GM03348 (cell line): ENCODE data around the gene DAAM2.

ENCODE experiments used
- DNase-seq: peaks from one replicate; pipeline ENCODE4 v3.0.0; 2012; ENCODE audit warnings: low spot score

DAAM2 gene

DNA sequence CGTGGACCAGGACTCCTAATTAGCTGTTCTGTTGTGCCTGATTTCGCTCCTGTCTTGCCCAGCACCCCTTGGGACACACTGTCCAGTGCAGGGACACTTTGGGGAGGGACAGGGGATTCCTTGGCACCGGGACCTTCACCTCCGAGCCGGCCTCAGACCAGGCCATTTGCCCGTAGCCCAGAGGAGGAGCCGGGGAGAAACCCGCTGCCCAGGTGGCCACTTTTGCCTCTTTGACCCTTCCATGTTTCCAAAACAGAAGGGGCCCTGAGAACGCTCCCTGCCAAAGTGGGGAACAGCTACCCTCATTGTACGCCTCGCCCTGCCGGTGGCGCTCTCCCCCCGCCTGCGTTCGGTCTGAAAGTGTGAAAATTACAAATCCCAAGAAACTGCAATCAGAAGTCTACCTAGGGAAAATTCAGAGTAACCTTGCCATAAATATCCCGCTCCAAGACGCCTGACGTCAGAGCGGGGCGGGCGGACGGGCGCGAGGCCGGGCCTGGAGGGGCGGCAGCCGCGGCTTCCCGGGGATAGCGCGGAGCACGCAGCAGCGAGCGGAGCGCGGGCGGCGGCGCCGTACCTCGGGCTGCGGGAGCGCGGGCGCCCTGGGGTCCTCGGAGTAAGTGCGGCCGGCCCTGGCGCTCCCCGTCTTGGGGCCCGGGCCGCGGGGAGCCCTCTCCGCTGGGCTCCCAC, at the start of gene DAAM2:
Gene DAAM2, plus strand, starts transcription at position 527 of the 690 bp plus-strand sequence. CDS start 63,927 bp downstream, outside the sequence.
- peak; percentile 87 for DNase-seq

DNA sequence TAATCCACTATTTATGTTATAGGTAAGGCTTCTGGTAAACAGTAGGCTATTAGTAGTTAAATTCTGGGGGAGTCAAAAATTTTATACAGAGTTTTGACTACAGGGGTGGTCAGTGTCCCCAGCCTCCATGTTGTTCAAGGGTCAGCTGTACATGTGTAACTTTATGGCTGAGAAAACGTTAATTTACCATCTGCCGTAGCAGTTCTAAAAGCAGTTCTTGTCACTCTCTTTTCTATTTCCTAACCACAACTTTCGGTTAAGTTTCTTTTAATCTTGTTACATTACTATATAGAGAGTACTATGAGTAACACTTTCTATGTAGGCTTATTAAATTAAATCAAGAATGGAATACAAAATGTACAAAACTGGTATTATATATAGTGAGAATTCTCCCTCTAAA, 45.4 kb upstream of the DAAM2 start:
- no peak for DNase-seq

DNA sequence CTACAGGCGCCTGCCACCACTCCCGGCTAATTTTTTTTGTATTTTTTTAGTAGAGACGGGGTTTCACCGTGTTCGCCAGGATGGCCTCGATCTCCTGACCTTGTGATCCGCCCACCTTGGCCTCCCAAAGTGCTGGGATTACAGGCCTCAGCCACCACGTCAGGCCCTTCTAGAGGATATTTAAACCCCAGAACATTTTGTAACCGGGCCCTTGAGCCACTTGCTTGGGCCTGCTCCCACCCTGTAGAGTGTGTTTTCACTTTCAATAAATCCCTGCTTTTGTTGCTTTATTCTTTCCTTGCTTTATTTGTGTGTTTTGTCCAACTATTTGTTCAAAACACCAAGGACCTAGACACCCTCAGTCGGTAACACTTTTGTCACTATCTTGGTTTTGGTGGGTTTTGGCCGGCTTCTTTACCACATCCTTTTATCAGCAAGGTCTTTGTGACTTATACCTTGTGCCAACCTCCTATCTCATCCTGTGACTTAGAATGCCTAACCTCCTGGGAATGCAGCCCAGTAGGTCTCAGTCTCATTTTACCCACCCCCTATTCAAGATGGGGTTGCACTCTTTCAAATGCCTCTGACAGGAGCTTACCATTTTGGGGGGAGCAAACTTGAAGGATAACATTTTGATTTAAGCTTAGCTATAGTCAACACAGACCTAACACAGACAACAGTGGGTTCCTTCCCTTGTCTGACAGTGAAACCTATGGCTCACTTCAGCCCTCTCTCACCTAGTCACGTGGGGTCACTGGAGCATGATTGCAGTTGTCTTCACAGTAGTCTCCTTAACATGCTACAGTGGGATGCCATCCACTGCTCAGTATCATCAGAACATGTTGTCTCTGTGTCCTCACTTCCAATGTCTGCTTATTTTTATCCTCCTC, 39.1 kb upstream of the DAAM2 start:
- DNase-seq = no peak

DNA sequence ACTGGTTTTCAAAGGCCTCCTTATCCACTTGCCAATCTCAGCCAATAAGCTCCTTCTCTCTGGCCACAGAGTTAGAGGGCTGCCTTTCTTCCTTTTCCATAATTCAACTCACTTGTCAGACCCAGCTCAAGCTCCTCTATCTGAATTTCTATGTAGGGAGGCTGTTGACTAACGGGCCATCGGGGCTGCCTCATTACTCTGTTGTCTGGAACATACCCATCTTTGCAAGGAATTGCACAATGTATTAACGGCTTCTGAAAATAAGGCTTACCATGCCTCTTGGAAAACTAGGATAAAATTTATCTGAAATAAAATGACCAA, 38.5 kb upstream of the DAAM2 start:
- DNase-seq = peak; percentile 46

- DNase-seq = no peak
Observed at GRCh38 chr6:39754514-39755115, 37.6 kb upstream of the DAAM2 start.

GRCh38 chr6:39755231-39755630, 36.9 kb upstream of the DAAM2 start:
- DNase-seq = no peak

DNA sequence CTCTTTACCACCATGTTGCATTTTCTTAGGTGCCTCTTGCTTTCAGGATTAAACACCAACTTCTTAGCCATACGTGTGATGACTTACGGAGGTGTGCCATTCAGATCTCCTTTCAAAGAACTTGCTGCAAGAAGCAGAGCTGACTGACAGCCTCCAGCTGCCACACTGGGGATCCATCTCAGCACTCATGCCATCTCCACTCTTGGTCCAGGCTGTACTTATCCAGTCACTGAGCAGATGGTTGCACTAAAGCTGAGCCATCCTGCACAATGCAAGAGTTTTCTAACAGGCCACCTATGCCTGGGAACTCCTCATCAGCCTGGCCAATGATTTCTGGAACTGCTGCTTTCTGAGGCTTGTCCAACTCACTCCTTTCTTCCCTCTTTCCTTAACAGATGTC, 35.6 kb upstream of the DAAM2 start:
- no peak for DNase-seq

DNA sequence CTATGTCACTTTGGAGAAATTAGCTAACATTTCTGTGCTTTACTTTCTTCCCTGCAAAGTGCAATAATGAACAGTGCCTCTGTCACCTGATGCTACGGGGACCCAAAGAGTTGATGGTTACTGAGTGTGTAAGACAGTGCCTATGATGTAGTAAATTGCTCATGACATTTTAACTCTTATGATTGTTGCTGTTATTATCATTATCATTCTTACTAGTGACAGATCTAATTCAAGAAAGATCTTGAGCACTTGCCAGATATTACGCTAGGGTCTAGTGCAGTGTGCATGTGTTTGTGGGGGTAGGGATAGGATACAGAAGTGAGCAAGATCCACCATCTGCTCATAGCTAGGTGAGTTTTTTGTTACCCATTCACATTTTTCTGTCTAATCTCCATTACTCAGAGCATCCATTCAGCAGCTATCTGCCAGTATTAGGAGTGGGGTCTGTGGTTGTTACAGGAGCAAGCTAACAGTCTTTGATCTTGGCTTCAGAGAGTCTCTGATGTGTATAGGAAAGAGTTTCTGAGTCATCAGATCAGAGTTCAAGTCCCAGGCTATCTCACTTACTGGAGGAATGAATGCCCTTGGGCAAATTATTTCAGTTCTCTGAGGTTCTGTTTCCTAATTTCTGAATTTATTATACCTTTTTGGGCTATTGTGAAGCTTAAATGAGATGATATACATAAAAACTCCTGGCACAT, 33.1 kb upstream of the DAAM2 start:
- no peak for DNase-seq

DNA sequence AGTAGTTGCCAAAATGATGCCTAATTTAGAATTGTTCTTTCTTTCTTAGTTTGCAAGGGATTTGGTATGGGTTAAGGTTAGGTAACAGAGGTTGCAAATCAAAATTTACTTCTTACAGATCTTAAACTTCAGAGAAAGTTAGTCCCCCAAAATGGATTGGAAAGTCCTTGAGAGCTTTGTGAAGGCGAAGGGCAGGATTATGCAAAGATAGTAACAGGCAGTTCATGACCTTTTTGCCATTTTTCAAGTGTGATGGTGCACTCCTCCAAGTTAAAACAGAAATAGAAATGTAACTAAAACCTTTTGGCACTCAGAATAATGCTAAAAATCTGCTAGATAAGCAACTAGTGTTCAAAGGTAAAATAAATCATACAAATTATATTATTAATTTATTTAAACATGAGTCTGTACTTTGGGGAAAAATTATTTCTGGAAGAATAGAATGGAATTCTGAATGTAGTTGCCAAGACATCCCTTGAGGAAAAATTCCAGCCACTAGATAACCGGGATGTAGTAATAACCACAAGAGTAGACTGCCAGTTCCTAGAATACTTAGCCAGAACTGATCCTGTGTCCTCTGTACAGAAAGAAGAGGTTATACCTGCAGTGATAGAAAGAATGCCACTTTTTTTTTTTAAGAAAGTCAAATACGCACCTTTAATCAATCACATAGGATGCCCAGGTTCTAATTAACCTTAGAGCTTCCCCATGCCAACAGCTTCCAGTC, 31.8 kb upstream of the DAAM2 start:
- DNase-seq = no peak

DNA sequence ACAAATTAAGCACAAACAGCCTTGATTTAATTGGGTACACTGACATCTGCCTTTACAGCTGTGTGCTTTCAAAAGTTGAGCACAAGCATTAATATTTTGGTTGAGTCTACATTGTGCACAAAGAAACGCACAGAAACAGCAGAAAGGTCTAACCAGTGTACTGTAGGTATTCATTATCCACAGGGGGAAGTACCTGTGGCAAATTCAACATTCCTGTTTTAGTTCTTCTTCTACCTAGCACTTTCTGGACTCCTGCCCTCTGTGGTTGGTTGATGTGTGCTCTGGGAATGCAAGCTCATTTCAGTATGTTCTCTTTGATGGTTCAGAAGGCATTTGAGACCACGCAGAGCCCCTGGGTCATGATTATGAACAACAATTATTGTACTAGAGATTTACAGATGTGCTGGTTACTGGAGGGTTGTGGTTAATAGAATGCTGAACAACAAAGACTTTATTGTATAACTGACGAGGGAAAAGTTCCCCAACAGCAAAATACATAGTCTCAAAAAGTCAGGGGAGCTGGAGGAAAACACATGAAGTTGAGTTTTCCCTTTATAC, 26.6 kb upstream of the DAAM2 start:
- DNase-seq = no peak

- no peak for DNase-seq
Observed at GRCh38 chr6:39769012-39769411, 23.2 kb upstream of the DAAM2 start.

- DNase-seq = no peak
Observed at GRCh38 chr6:39770446-39770845, 21.7 kb upstream of the DAAM2 start.

DNA sequence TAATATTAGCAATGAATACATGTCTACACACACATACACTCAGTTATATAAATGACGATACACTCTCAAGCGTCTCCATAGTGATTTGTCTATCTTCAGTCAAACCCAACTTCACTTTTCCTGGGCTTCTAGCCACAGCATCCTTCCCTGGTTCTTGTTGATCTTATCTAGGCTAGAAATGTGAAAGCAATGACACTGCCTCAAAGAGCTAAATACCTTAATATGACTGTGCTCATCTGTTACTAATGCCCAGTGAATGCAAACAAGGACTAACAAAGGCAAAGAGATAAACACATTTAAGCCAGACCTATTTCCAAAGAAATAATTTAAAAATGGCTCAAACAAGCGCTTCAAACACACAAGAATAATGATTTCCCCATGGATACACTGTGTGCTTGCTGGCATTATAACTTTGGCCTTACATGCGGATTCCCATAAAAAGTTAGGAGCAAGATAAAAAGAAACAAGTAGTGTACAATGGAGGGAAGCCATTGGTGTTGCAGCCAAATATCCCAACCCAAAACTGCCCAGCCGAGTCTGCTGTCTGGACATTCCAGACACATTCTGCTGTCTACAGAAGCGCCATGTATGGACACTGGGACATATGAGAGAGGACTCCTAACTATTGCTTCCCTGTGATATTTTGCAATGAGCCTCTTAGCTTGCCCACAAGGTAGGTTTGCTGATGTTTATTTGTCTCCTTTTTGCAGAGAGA, 19.5 kb upstream of the DAAM2 start:
- DNase-seq = peak; percentile 30

DNA sequence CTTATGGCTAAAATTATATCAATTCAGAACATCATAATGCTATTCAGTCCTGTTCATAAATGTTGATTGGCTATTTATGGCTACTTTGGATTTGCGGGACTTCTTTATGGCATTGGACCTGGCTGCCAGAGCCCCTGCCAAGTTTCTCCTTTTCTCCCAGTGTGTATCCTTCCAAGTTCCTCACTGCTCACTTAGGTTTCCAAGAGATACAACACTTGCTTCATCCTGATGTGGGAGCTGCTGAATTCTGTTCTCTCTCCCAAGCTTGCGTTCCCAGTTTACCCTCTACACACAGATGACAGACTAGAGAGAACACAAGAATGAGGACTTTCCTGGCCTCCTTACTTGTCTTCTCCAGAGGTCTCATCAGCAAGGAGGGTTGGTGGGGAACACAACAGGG, 18.4 kb upstream of the DAAM2 start:
- DNase-seq = no peak

- DNase-seq = no peak
Observed at GRCh38 chr6:39776581-39776980, 15.6 kb upstream of the DAAM2 start.

- DNase-seq = no peak
Observed at GRCh38 chr6:39777218-39777617, 15.0 kb upstream of the DAAM2 start.

GRCh38 chr6:39777661-39778060, 14.5 kb upstream of the DAAM2 start:
- DNase-seq = no peak

GRCh38 chr6:39778581-39779255, 13.5 kb upstream of the DAAM2 start:
- peak; percentile 26 for DNase-seq

GRCh38 chr6:39785281-39785680, 6.9 kb upstream of the DAAM2 start:
- no peak for DNase-seq

GRCh38 chr6:39786649-39787048, 5.5 kb upstream of the DAAM2 start:
- no peak for DNase-seq
